Kidney capillary endothelial cell (primary cell): Measurements from ENCODE around the gene IL6ST.

Experiments used
- DNase-seq: peaks from one replicate; pipeline ENCODE4 v3.0.0-alpha.2; 2018; ENCODE audit warnings: low spot score

IL6ST gene

GRCh38 chr5:55919625-55920024, 75.1 kb downstream of the IL6ST start:
- no peak for DNase-seq

- DNase-seq, result no peak
These were observed 76.4 kb downstream of the IL6ST start for GRCh38 chr5:55918087-55919035.

GRCh38 chr5:55917402-55918086, 77.2 kb downstream of the IL6ST start:
- no peak for DNase-seq

- no peak for DNase-seq
These were observed 77.8 kb downstream of the IL6ST start for GRCh38 chr5:55916986-55917385.

- DNase-seq, result no peak
These were observed 79.0 kb downstream of the IL6ST start for GRCh38 chr5:55915783-55916182.

- DNase-seq, result no peak
These were observed 79.8 kb downstream of the IL6ST start for GRCh38 chr5:55914971-55915370.

- DNase-seq, result no peak
These were observed 81.0 kb downstream of the IL6ST start for GRCh38 chr5:55913466-55914413.

GRCh38 chr5:55911784-55912653, 82.7 kb downstream of the IL6ST start:
- no peak for DNase-seq

GRCh38 chr5:55908804-55909203, 86.0 kb downstream of the IL6ST start:
- DNase-seq, result no peak

GRCh38 chr5:55907927-55908326, 86.8 kb downstream of the IL6ST start:
- no peak for DNase-seq

GRCh38 chr5:55905251-55905650, 89.5 kb downstream of the IL6ST start:
- DNase-seq, result no peak

GRCh38 chr5:55904152-55904551, 90.6 kb downstream of the IL6ST start:
- no peak for DNase-seq

GRCh38 chr5:55903121-55903701, 91.6 kb downstream of the IL6ST start:
- no peak for DNase-seq

GRCh38 chr5:55902696-55903095, 92.1 kb downstream of the IL6ST start:
- no peak for DNase-seq

- DNase-seq, result no peak
These were observed 94.0 kb downstream of the IL6ST start for GRCh38 chr5:55900776-55901175.

GRCh38 chr5:55900068-55900467, 94.7 kb downstream of the IL6ST start:
- no peak for DNase-seq

GRCh38 chr5:55899344-55899743, 95.4 kb downstream of the IL6ST start:
- no peak for DNase-seq

- no peak for DNase-seq
These were observed 96.9 kb downstream of the IL6ST start for GRCh38 chr5:55897905-55898304.

GRCh38 chr5:55897206-55897894, 97.4 kb downstream of the IL6ST start:
- no peak for DNase-seq

- DNase-seq, result no peak
These were observed 98.1 kb downstream of the IL6ST start for GRCh38 chr5:55896663-55897062.
